ENCODE measurements around the gene DLG2. TPM values are rescaled to one million over a fixed set of nuclear protein-coding genes. Genes with fewer than 3 reads are reported as not detected.

Gene DLG2
- total RNA-seq, 1 donor from 2014 or later: 1.8 TPM

GRCh38 chr11:83923961-83924360, 1703.2 kb downstream of the DLG2 start:
- TF ChIP-seq EZH2 (IDR thresholded peaks at IDR 0.05; ENCODE audit: insufficient read depth, low read length) (no peak), CTCF (IDR thresholded peaks at IDR 0.05; ENCODE audit: insufficient read depth, low read depth, low read length) (no peak)
- Histone ChIP-seq H3K4me2 (ENCODE audit: low read length) (no peak overlapping the region), H3K36me3 (ENCODE audit: insufficient read depth, low read length) (no peaks in the 10 kb centered on the region), H3K27me3 (ENCODE audit: insufficient read depth, low read length) (no peaks in the 10 kb centered on the region), H3K9ac (ENCODE audit: low read length) (no peak overlapping the region), H3K4me3 (ENCODE audit: insufficient read depth, low read depth, low read length) (no peak overlapping the region), H4K20me1 (ENCODE audit: insufficient read depth, low read length) (no peaks in the 10 kb centered on the region), H3K79me2 (ENCODE audit: insufficient read depth, low read length) (no peaks in the 10 kb centered on the region), H2AFZ (ENCODE audit: low read depth, low read length) (no peak overlapping the region), H3K27ac (ENCODE audit: low read depth, low read length) (no peak overlapping the region), H3K9me3 (ENCODE audit: insufficient read depth, low read depth, low read length) (no peaks in the 10 kb centered on the region), H3K4me1 (ENCODE audit: insufficient read depth, low read length) (no peaks in the 10 kb centered on the region)
- FAIRE-seq: no peak
- H3K4me1 Mint-ChIP-seq (ENCODE audit: low read depth, unreplicated experiment): no peaks in the 10 kb centered on the region
- no peaks in the 10 kb centered on the region for H3K36me3 Mint-ChIP-seq (ENCODE audit: low read depth, unreplicated experiment)
- H3K9me3 Mint-ChIP-seq (ENCODE audit: unreplicated experiment): no peaks in the 10 kb centered on the region
- DNase-seq (ENCODE audit: low read depth): no peak
- peaks cover 3% of the 10 kb centered on the region for H3K27me3 Mint-ChIP-seq (ENCODE audit: low read depth, unreplicated experiment)
- H3K27ac Mint-ChIP-seq (ENCODE audit: unreplicated experiment): no peak overlapping the region
- H3K4me3 Mint-ChIP-seq (ENCODE audit: unreplicated experiment): no peak overlapping the region

GRCh38 chr11:83922953-83923352, 1704.2 kb downstream of the DLG2 start:
- no peaks in the 10 kb centered on the region for H3K9me3 ChIP-seq (ENCODE audit: insufficient read depth, low read depth, low read length)
- H2AFZ ChIP-seq (ENCODE audit: low read depth, low read length): no peak overlapping the region
- Mint-ChIP-seq H3K4me3 (ENCODE audit: unreplicated experiment) (no peak overlapping the region), H3K27ac (ENCODE audit: unreplicated experiment) (no peak overlapping the region), H3K4me1 (ENCODE audit: low read depth, unreplicated experiment) (peaks cover 3% of the 10 kb centered on the region), H3K27me3 (ENCODE audit: low read depth, unreplicated experiment) (peaks cover 3% of the 10 kb centered on the region), H3K36me3 (ENCODE audit: low read depth, unreplicated experiment) (no peaks in the 10 kb centered on the region), H3K9me3 (ENCODE audit: unreplicated experiment) (no peaks in the 10 kb centered on the region)
- H3K27me3 ChIP-seq (ENCODE audit: insufficient read depth, low read length): no peaks in the 10 kb centered on the region
- no peaks in the 10 kb centered on the region for H4K20me1 ChIP-seq (ENCODE audit: insufficient read depth, low read length)
- no peaks in the 10 kb centered on the region for H3K36me3 ChIP-seq (ENCODE audit: insufficient read depth, low read length)
- H3K4me2 ChIP-seq (ENCODE audit: low read length): no peak overlapping the region
- TF ChIP-seq CTCF (IDR thresholded peaks at IDR 0.05; ENCODE audit: insufficient read depth, low read depth, low read length) (no peak), EZH2 (IDR thresholded peaks at IDR 0.05; ENCODE audit: insufficient read depth, low read length) (no peak)
- H3K9ac ChIP-seq (ENCODE audit: low read length): no peak overlapping the region
- no peaks in the 10 kb centered on the region for H3K79me2 ChIP-seq (ENCODE audit: insufficient read depth, low read length)
- no peak for FAIRE-seq
- no peaks in the 10 kb centered on the region for H3K4me1 ChIP-seq (ENCODE audit: insufficient read depth, low read length)
- no peak overlapping the region for H3K27ac ChIP-seq (ENCODE audit: low read depth, low read length)
- H3K4me3 ChIP-seq (ENCODE audit: insufficient read depth, low read depth, low read length): no peak overlapping the region
- no peak for DNase-seq (ENCODE audit: low read depth)

GRCh38 chr11:83922318-83922717, 1704.8 kb downstream of the DLG2 start:
- Histone ChIP-seq H3K4me3 (ENCODE audit: insufficient read depth, low read depth, low read length) (no peak overlapping the region), H3K27me3 (ENCODE audit: insufficient read depth, low read length) (no peaks in the 10 kb centered on the region), H3K4me1 (ENCODE audit: insufficient read depth, low read length) (no peaks in the 10 kb centered on the region), H3K9ac (ENCODE audit: low read length) (no peak overlapping the region), H3K79me2 (ENCODE audit: insufficient read depth, low read length) (no peaks in the 10 kb centered on the region), H3K27ac (ENCODE audit: low read depth, low read length) (no peak overlapping the region), H4K20me1 (ENCODE audit: insufficient read depth, low read length) (no peaks in the 10 kb centered on the region), H3K36me3 (ENCODE audit: insufficient read depth, low read length) (no peaks in the 10 kb centered on the region), H3K9me3 (ENCODE audit: insufficient read depth, low read depth, low read length) (no peaks in the 10 kb centered on the region), H2AFZ (ENCODE audit: low read depth, low read length) (no peak overlapping the region), H3K4me2 (ENCODE audit: low read length) (no peak overlapping the region)
- H3K27ac Mint-ChIP-seq (ENCODE audit: unreplicated experiment): no peak overlapping the region
- TF ChIP-seq CTCF (IDR thresholded peaks at IDR 0.05; ENCODE audit: insufficient read depth, low read depth, low read length) (no peak), EZH2 (IDR thresholded peaks at IDR 0.05; ENCODE audit: insufficient read depth, low read length) (no peak)
- H3K27me3 Mint-ChIP-seq (ENCODE audit: low read depth, unreplicated experiment): peaks cover 3% of the 10 kb centered on the region
- no peak for FAIRE-seq
- no peak overlapping the region for H3K4me3 Mint-ChIP-seq (ENCODE audit: unreplicated experiment)
- H3K36me3 Mint-ChIP-seq (ENCODE audit: low read depth, unreplicated experiment): no peaks in the 10 kb centered on the region
- H3K4me1 Mint-ChIP-seq (ENCODE audit: low read depth, unreplicated experiment): peaks cover 3% of the 10 kb centered on the region
- H3K9me3 Mint-ChIP-seq (ENCODE audit: unreplicated experiment): no peaks in the 10 kb centered on the region
- no peak for DNase-seq (ENCODE audit: low read depth)
